Panc1 (cell line): ENCODE measurements around the gene SLC37A1. TPM values are rescaled to one million over a fixed set of nuclear protein-coding genes. Genes with fewer than 3 reads are reported as not detected.

Experiments used
- ATAC-seq: fragments of 200-7000 bp; cut with Tn5 transposase; 2 replicates; pipeline ENCODE4 v1.9.1; 2020; ENCODE audit warnings: mild to moderate bottlenecking, moderate library complexity
- BruUV-seq: library from RNA; stranded (reverse); fragments of 400-500 nt; replicated peaks from 2 replicates; lab custom pipeline; 2021; lab: Mats Ljungman, UMichigan
- CTCF ChIA-PET: fragments of 300-600 bp; sonication (Branson Sonifier 250); formaldehyde crosslinking; loops from one replicate; lab custom pipeline; 2022; ENCODE audit warnings: antibody characterized with exemption; lab: Charles Lee
- POLR2A ChIA-PET: fragments of 300-600 bp; sonication (Branson Sonifier 250); formaldehyde crosslinking; loops from one replicate; lab custom pipeline; 2022; ENCODE audit warnings: antibody characterized with exemption; lab: Charles Lee
- DNase-seq: peaks from one replicate; pipeline ENCODE4 v3.0.0-alpha.2; 2010; ENCODE audit warnings: low read depth, low spot score
- H3K27ac ChIP-seq: 2 replicates; pipeline ENCODE4 v1.5.1; 2011; ENCODE audit warnings: mild to moderate bottlenecking, low read length, inconsistent platforms
- H3K27me3 ChIP-seq: fragments of 200-500 bp; sonication (Bioruptor generic); 2 replicates; pipeline ENCODE4 v1.6.0; 2014; ENCODE audit warnings: low read length, inconsistent platforms; ENCODE audit not compliant: control insufficient read depth, insufficient read depth
- H3K36me3 ChIP-seq: fragments of 200-500 bp; sonication (Bioruptor generic); 2 replicates; pipeline ENCODE4 v1.5.1; 2014; ENCODE audit warnings: inconsistent platforms, mild to moderate bottlenecking, low read length, moderate library complexity; ENCODE audit not compliant: control insufficient read depth, insufficient read depth
- H3K4me1 ChIP-seq: 2 replicates; pipeline ENCODE4 v1.5.1; 2011; ENCODE audit warnings: inconsistent platforms, mild to moderate bottlenecking, low read length, moderate library complexity; ENCODE audit not compliant: control insufficient read depth, insufficient read depth
- H3K4me3 ChIP-seq, 2 experiments: 2 replicates each; pipeline ENCODE4 v1.5.1; 2011 to 2012; ENCODE audit warnings: low read depth in 2 of 2, low read length in 2 of 2, mild to moderate bottlenecking in 2 of 2, inconsistent platforms in 1 of 2, moderate library complexity in 1 of 2
- H3K9me3 ChIP-seq: fragments of 200-500 bp; sonication (Bioruptor generic); 2 replicates; pipeline ENCODE4 v1.5.1; 2014; ENCODE audit warnings: low read depth, mild to moderate bottlenecking, inconsistent platforms, low read length, moderate library complexity; ENCODE audit not compliant: control insufficient read depth, insufficient read depth
- POLR2AphosphoS5 ChIP-seq: IDR thresholded peaks from 2 replicates; pipeline ENCODE4 v1.6.1; 2012; ENCODE audit warnings: mild to moderate bottlenecking, low read depth, low read length, moderate library complexity
- SIN3A ChIP-seq: IDR thresholded peaks from 2 replicates; pipeline ENCODE4 v1.6.1; 2012; ENCODE audit warnings: low read depth, mild to moderate bottlenecking, low read length, moderate library complexity, borderline replicate concordance; ENCODE audit not compliant: insufficient read depth
- TCF7L2 ChIP-seq: IDR thresholded peaks from 2 replicates; pipeline ENCODE4 v1.6.1; 2011; ENCODE audit warnings: mild to moderate bottlenecking, low read depth, low read length, inconsistent platforms
- in situ Hi-C: cut with HindIII; loops from 2 replicates; pipeline ENCODE4 v1.10.0; 2016; ENCODE audit warnings: low sequenced_read_pairs, low pct_unique_long_range_greater_than_20kb
- intact Hi-C: fragments of 100-400 bp; cut with micrococcal nuclease; formaldehyde crosslinking; loops from one replicate; pipeline ENCODE4 v1.10.0; 2022; ENCODE audit not compliant: unreplicated experiment
- total RNA-seq: library from RNA; stranded (reverse); gene quantifications from one replicate; pipeline ENCODE4 v1.2.1, GENCODE V29; 2021; ENCODE audit not compliant: unreplicated experiment
- TF ChIP-seq, protein P1 (sequence below), 2 experiments: IDR thresholded peaks; 2 replicates each; pipeline ENCODE4 v1.6.1; 2011 to 2012; ENCODE audit warnings: low read depth in 2 of 2, control low read depth in 1 of 2, low read length in 1 of 2, mild to moderate bottlenecking in 1 of 2, moderate library complexity in 1 of 2; ENCODE audit not compliant: insufficient read depth in 1 of 2
- TF ChIP-seq, protein P2 (sequence below): fragments of 450-650 bp; IDR thresholded peaks from 2 replicates; pipeline ENCODE4 v1.5.1; 2017; ENCODE audit warnings: mild to moderate bottlenecking

Gene SLC37A1
- total RNA-seq, 1 experiment from 2014 or later = 7.7 TPM

DNA sequence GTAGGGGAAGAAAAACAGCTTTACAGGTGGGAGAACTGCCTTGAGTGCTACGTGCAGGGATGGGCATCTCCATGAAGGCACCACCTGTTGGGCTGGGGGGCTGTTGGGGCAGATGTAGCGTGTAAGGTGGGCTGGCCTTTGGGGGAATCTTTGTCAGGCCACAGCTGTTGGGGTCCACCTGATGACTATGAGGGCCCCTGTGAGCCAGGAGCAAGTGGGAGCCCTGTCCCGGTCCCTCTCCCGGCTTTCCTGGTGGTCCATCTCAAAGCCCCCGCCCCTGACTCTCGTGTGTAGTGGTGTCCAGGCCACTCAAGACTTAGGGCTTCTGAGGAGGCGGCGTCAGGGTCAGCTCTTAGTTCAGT is 13.5 kb downstream of the SLC37A1 start:
- H3K9me3 ChIP-seq = no peaks in the 10 kb centered on the region
- TF ChIP-seq, protein P1, sequence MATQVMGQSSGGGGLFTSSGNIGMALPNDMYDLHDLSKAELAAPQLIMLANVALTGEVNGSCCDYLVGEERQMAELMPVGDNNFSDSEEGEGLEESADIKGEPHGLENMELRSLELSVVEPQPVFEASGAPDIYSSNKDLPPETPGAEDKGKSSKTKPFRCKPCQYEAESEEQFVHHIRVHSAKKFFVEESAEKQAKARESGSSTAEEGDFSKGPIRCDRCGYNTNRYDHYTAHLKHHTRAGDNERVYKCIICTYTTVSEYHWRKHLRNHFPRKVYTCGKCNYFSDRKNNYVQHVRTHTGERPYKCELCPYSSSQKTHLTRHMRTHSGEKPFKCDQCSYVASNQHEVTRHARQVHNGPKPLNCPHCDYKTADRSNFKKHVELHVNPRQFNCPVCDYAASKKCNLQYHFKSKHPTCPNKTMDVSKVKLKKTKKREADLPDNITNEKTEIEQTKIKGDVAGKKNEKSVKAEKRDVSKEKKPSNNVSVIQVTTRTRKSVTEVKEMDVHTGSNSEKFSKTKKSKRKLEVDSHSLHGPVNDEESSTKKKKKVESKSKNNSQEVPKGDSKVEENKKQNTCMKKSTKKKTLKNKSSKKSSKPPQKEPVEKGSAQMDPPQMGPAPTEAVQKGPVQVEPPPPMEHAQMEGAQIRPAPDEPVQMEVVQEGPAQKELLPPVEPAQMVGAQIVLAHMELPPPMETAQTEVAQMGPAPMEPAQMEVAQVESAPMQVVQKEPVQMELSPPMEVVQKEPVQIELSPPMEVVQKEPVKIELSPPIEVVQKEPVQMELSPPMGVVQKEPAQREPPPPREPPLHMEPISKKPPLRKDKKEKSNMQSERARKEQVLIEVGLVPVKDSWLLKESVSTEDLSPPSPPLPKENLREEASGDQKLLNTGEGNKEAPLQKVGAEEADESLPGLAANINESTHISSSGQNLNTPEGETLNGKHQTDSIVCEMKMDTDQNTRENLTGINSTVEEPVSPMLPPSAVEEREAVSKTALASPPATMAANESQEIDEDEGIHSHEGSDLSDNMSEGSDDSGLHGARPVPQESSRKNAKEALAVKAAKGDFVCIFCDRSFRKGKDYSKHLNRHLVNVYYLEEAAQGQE (IDR thresholded peaks at IDR 0.05; ENCODE audit: insufficient read depth in 1 of 2, low read depth in 2 of 2, low read length in 1 of 2) = no peak
- TF ChIP-seq POLR2AphosphoS5 (no peak), TCF7L2 (no peak), SIN3A (no peak)
- TF ChIP-seq, protein P2, sequence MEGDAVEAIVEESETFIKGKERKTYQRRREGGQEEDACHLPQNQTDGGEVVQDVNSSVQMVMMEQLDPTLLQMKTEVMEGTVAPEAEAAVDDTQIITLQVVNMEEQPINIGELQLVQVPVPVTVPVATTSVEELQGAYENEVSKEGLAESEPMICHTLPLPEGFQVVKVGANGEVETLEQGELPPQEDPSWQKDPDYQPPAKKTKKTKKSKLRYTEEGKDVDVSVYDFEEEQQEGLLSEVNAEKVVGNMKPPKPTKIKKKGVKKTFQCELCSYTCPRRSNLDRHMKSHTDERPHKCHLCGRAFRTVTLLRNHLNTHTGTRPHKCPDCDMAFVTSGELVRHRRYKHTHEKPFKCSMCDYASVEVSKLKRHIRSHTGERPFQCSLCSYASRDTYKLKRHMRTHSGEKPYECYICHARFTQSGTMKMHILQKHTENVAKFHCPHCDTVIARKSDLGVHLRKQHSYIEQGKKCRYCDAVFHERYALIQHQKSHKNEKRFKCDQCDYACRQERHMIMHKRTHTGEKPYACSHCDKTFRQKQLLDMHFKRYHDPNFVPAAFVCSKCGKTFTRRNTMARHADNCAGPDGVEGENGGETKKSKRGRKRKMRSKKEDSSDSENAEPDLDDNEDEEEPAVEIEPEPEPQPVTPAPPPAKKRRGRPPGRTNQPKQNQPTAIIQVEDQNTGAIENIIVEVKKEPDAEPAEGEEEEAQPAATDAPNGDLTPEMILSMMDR = no peak
- intact Hi-C loops (no loop called here), in situ Hi-C loops (no loop called here)
- H3K27ac ChIP-seq = no peak overlapping the region
- no peak for DNase-seq
- ChIA-PET POLR2A (no interaction called here), CTCF (no interaction called here)
- no peaks in the 10 kb centered on the region for H3K36me3 ChIP-seq
- no peak for ATAC-seq
- no peak overlapping the region for H3K4me3 ChIP-seq
- no TSS peak for BruUV-seq
- H3K4me1 ChIP-seq = no peaks in the 10 kb centered on the region
- H3K27me3 ChIP-seq = no peaks in the 10 kb centered on the region

DNA sequence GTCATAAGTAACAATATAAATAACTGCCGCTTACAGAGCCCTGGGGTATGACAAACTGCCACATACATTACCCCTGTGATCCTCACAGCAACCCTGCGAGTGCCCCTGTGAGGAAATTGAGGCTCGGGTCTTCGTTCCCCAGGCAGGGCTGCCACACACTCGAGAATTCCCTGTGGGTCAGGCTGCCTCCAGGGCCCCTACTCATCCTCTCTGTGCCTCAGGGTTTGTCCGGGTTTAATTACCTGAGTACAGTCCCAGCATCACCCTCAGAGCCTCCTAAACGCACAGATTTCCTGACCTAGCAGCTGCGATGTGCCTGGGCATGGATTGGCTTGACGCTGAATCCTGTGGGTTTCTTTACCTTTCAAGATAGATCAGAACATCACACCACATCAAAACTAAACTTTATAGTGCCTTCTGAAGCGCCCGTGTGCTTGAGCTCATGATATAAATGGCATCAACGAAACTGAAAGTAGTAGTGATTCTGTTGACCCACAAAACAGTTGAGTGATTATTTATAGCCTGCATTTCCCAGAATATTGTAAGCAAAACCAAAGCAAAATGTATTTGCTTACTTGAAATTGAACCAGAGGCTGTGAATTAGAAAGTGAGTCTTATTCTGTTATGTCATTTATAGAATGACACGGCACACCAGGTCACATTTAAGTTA is 14.0 kb downstream of the SLC37A1 start:
- H3K27ac ChIP-seq = no peak overlapping the region
- TF ChIP-seq, protein P2 = no peak
- TF ChIP-seq TCF7L2 (no peak), SIN3A (no peak), POLR2AphosphoS5 (no peak)
- TF ChIP-seq, protein P1 (IDR thresholded peaks at IDR 0.05; ENCODE audit: insufficient read depth in 1 of 2, low read depth in 2 of 2, low read length in 1 of 2) = no peak
- no TSS peak for BruUV-seq
- DNase-seq = no peak
- intact Hi-C loops (no loop called here), in situ Hi-C loops (no loop called here)
- no peaks in the 10 kb centered on the region for H3K4me1 ChIP-seq
- ChIA-PET CTCF (no interaction called here), POLR2A (no interaction called here)
- no peak overlapping the region for H3K4me3 ChIP-seq
- ATAC-seq = no peak
- no peaks in the 10 kb centered on the region for H3K27me3 ChIP-seq
- no peaks in the 10 kb centered on the region for H3K36me3 ChIP-seq
- H3K9me3 ChIP-seq = no peaks in the 10 kb centered on the region
